Measurements from ENCODE around the gene MFSD8.
"Not testable (repeated sequence)": the region's sequence is repeated elsewhere in the genome, so short reads cannot be mapped to it uniquely, and the experiment has no call there.

The MFSD8 gene

DNA sequence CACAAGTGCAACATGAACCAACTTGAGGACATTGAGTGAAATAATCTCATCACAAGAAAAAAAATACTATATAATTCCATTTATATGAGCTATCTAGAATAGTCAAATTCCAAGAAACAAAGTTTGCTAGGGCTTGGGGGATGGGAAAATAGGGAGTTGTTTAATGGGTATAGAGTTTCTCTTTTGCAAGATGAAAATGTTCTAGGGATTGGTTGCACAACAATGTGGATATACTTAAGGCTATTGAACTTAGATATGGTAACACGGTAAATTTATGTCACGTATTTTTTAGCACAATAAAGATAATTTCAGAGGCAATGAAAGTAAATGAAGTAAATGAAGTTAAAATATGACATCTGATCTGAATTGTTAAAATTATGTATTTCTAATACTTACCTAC is 7.9 kb downstream of the MFSD8 start:
- Histone ChIP-seq H3K4me3 (ENCODE audit: low read depth, low read length) (no peak overlapping the region), H3K4me1 (ENCODE audit: control insufficient read depth, insufficient read depth, low read length) (no peaks in the 10 kb centered on the region), H3K36me3 (ENCODE audit: control insufficient read depth in 2 of 2, insufficient read depth in 1 of 2, low read length in 2 of 2) (peaks cover 8 to 10% of the 10 kb centered on the region in 2 experiments; a peak in 2 of 3 replicates), H3K9me3 (ENCODE audit: control insufficient read depth, insufficient read depth, low read depth, low read length) (no peaks in the 10 kb centered on the region), H3K27ac (ENCODE audit: extremely low read depth, low read depth, low read length) (no peak overlapping the region)
- POLR2A ChIA-PET = interaction anchor here (0.9 kb wide), 1 partner anchor 76 kb away, joined by 4 read pairs; the partner anchor contains the start of gene PLK4
- CTCF ChIA-PET = no interaction called here
- TF ChIP-seq, protein P1, sequence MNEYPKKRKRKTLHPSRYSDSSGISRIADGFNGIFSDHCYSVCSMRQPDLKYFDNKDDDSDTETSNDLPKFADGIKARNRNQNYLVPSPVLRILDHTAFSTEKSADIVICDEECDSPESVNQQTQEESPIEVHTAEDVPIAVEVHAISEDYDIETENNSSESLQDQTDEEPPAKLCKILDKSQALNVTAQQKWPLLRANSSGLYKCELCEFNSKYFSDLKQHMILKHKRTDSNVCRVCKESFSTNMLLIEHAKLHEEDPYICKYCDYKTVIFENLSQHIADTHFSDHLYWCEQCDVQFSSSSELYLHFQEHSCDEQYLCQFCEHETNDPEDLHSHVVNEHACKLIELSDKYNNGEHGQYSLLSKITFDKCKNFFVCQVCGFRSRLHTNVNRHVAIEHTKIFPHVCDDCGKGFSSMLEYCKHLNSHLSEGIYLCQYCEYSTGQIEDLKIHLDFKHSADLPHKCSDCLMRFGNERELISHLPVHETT (tag by site-specific recombination; IDR thresholded peaks at IDR 0.05) = no peak
- TF ChIP-seq KLF16 (tag by site-specific recombination; IDR thresholded peaks at IDR 0.05) (no peak), ZNF302 (tag by site-specific recombination; IDR thresholded peaks at IDR 0.05; ENCODE audit: low read depth) (no peak), IKZF3 (tag by site-specific recombination; IDR thresholded peaks at IDR 0.05) (no peak)

DNA sequence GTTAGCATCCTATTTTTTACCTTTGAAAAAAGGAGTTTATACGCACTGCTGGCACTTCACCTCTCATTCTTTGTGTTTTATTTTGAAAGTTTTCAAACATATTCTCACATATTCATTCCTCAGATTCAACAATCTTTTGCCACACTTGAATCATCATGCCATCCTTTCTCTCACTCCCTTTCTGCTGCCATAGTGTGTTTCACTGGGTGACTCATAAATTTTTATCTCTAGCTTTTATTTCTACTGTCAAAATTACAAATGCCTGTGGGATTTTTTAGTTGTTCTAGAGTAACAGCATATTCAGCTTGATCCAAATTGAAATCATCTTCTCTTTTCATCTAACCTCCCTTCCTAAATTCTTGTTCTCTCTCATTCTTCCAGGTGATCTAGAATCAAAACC is 28.0 kb downstream of the MFSD8 start:
- CTCF ChIA-PET = no interaction called here
- Histone ChIP-seq H3K4me1 (ENCODE audit: control insufficient read depth, insufficient read depth, low read length) (no peaks in the 10 kb centered on the region), H3K36me3 (ENCODE audit: control insufficient read depth in 2 of 2, insufficient read depth in 1 of 2, low read length in 2 of 2) (peaks cover 3 to 16% of the 10 kb centered on the region in 2 experiments; a peak in 2 of 3 replicates), H3K27ac (ENCODE audit: extremely low read depth, low read depth, low read length) (no peak overlapping the region), H3K9me3 (ENCODE audit: control insufficient read depth, insufficient read depth, low read depth, low read length) (no peaks in the 10 kb centered on the region), H3K4me3 (ENCODE audit: low read depth, low read length) (no peak overlapping the region)
- no peak for TF ChIP-seq OSR2 (tag by site-specific recombination; IDR thresholded peaks at IDR 0.05)
- TF ChIP-seq, protein P2, sequence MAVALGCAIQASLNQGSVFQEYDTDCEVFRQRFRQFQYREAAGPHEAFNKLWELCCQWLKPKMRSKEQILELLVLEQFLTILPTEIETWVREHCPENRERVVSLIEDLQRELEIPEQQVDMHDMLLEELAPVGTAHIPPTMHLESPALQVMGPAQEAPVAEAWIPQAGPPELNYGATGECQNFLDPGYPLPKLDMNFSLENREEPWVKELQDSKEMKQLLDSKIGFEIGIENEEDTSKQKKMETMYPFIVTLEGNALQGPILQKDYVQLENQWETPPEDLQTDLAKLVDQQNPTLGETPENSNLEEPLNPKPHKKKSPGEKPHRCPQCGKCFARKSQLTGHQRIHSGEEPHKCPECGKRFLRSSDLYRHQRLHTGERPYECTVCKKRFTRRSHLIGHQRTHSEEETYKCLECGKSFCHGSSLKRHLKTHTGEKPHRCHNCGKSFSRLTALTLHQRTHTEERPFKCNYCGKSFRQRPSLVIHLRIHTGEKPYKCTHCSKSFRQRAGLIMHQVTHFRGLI (tag by site-specific recombination; IDR thresholded peaks at IDR 0.05) = no peak
- no peak for TF ChIP-seq ZNF501 (tag by site-specific recombination; IDR thresholded peaks at IDR 0.05)
- TF ChIP-seq, protein P3, sequence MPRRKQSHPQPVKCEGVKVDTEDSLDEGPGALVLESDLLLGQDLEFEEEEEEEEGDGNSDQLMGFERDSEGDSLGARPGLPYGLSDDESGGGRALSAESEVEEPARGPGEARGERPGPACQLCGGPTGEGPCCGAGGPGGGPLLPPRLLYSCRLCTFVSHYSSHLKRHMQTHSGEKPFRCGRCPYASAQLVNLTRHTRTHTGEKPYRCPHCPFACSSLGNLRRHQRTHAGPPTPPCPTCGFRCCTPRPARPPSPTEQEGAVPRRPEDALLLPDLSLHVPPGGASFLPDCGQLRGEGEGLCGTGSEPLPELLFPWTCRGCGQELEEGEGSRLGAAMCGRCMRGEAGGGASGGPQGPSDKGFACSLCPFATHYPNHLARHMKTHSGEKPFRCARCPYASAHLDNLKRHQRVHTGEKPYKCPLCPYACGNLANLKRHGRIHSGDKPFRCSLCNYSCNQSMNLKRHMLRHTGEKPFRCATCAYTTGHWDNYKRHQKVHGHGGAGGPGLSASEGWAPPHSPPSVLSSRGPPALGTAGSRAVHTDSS (tag by site-specific recombination; IDR thresholded peaks at IDR 0.05) = no peak
- no peak for TF ChIP-seq SETDB1 (IDR thresholded peaks at IDR 0.05; ENCODE audit: insufficient read length, low read length)
- no peak for TF ChIP-seq ZNF16 (tag by site-specific recombination; IDR thresholded peaks at IDR 0.05; ENCODE audit: low read depth)
- TF ChIP-seq, protein P4, sequence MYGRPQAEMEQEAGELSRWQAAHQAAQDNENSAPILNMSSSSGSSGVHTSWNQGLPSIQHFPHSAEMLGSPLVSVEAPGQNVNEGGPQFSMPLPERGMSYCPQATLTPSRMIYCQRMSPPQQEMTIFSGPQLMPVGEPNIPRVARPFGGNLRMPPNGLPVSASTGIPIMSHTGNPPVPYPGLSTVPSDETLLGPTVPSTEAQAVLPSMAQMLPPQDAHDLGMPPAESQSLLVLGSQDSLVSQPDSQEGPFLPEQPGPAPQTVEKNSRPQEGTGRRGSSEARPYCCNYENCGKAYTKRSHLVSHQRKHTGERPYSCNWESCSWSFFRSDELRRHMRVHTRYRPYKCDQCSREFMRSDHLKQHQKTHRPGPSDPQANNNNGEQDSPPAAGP (tag by site-specific recombination; IDR thresholded peaks at IDR 0.05) = no peak
- TF ChIP-seq GFI1B (tag by site-specific recombination; IDR thresholded peaks at IDR 0.05) = no peak
- TF ChIP-seq ZNF221 (tag by site-specific recombination; IDR thresholded peaks at IDR 0.05; ENCODE audit: borderline replicate concordance) = no peak
- POLR2A ChIA-PET = no interaction called here

DNA sequence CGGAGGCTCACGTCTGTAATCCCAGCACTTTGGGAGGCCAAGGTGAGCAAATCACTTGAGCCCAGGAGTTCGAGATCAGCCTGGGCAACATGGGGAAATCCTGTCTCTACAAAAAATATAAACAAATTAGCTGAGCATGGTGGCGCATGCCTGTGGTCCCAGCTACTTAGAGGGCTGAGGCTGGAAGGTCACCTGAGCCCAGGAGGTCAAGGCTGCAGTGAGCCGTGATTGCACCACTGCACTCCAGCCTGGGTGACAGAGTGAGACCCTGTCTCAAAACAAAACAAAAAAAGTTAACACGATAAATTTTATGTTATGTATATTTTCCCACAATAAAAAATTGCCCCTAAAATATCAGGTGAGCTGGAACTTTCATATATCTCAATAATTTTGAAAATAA is 33.1 kb downstream of the MFSD8 start:
- H3K36me3 ChIP-seq (ENCODE audit: control insufficient read depth in 2 of 2, insufficient read depth in 1 of 2, low read length in 2 of 2) = peaks cover 5 to 24% of the 10 kb centered on the region in 2 experiments; a peak in 2 of 3 replicates
- H3K4me3 ChIP-seq (ENCODE audit: low read depth, low read length); H3K4me1 ChIP-seq (ENCODE audit: control insufficient read depth, insufficient read depth, low read length); H3K9me3 ChIP-seq (ENCODE audit: control insufficient read depth, insufficient read depth, low read depth, low read length); H3K27ac ChIP-seq (ENCODE audit: extremely low read depth, low read depth, low read length); POLR2A ChIA-PET: not testable (repeated sequence)
- CTCF ChIA-PET = interaction anchor here (0.6 kb wide), 1 partner anchor 55 kb away, joined by 6 read pairs; no protein-coding TSS in a partner anchor

All from HEK293 (cell line).